K562 (cell line): ENCODE data around the gene SIRT3. TPM values are rescaled to one million over a fixed set of nuclear protein-coding genes. Genes with fewer than 3 reads are reported as not detected.

ENCODE experiments used
- ATAC-seq: fragments of 200-7000 bp; cut with Tn5 transposase; 3 replicates; pipeline ENCODE4 v1.9.1; 2020; ENCODE audit warnings: moderate library complexity
- BruUV-seq: library from RNA; stranded (reverse); fragments of 400-500 nt; replicated peaks from 2 replicates; lab custom pipeline; 2021; lab: Mats Ljungman, UMichigan
- CTCF ChIA-PET: fragments of 300-600 bp; formaldehyde crosslinking; extraction: SDS; loops from one replicate; lab custom pipeline; 2021; ENCODE audit warnings: low intra/inter-chr PET ratio; lab: Yijun Ruan, JAX
- POLR2A ChIA-PET: fragments of 300-600, 350-650 bp; sonication (Branson Sonifier 250); formaldehyde crosslinking; extraction: SDS; loops from one replicate; lab custom pipeline; 2021; ENCODE audit warnings: antibody characterized with exemption, inconsistent platforms; lab: Yijun Ruan, JAX
- DNase-seq, 4 experiments: peaks; one replicate each; pipeline versions ENCODE4 v3.0.0 to v3.0.0-alpha.2; 2011 to 2018; ENCODE audit warnings: low spot score in 3 of 4, mixed read lengths in 3 of 4; ENCODE audit errors: extremely low read depth in 1 of 4
- FAIRE-seq: peaks from 2 replicates; lab custom pipeline; 2011; peaks lifted over from hg19 to GRCh38; lab: Jason Lieb, UNC
- H2AFZ ChIP-seq: 2 replicates; pipeline ENCODE4 v1.6.0; 2011; ENCODE audit warnings: low read depth, low read length, control low read depth, inconsistent platforms
- H3K27ac ChIP-seq: fragments of 200-600 bp; 3 replicates; pipeline ENCODE4 v1.8.0; 2011; ENCODE audit warnings: low read depth, mild to moderate bottlenecking, control low read depth, inconsistent platforms, low read length, moderate library complexity, mixed read lengths; ENCODE audit errors: extremely low read depth
- H3K27me3 ChIP-seq, 2 experiments: fragments of 300-600 bp in 1 of 2; 2 replicates in 1 of 2; 3 replicates in 1 of 2; pipeline versions ENCODE4 v1.6.0 to v1.8.0; 2011; ENCODE audit warnings: inconsistent platforms in 2 of 2, low read length in 2 of 2, mild to moderate bottlenecking in 1 of 2, mixed read lengths in 1 of 2, moderate library complexity in 1 of 2; ENCODE audit not compliant: control insufficient read depth in 2 of 2, insufficient read depth in 2 of 2
- H3K36me3 ChIP-seq: fragments of 300-600 bp; 3 replicates; pipeline ENCODE4 v1.8.0; 2011; ENCODE audit warnings: mild to moderate bottlenecking, low read length, inconsistent platforms; ENCODE audit not compliant: control insufficient read depth, insufficient read depth
- H3K4me1 ChIP-seq, 2 experiments: fragments of 200-600 bp in 1 of 2; replicated peaks in 1 of 2; 2 replicates in 1 of 2; 3 replicates in 1 of 2; pipeline versions ENCODE4 v1.5.1 to v1.8.0; 2011; ENCODE audit warnings: inconsistent platforms in 2 of 2, low read length in 2 of 2, mild to moderate bottlenecking in 1 of 2, mixed read lengths in 1 of 2, moderate library complexity in 1 of 2; ENCODE audit not compliant: control insufficient read depth in 2 of 2, insufficient read depth in 2 of 2
- H3K4me2 ChIP-seq: 2 replicates; pipeline ENCODE4 v1.6.1; 2011; ENCODE audit warnings: low read length, control low read depth, inconsistent platforms, mixed read lengths; ENCODE audit not compliant: insufficient read depth
- H3K4me3 ChIP-seq: fragments of 200-600 bp; sonication (generic), shearing (Covaris generic); 2 replicates; pipeline ENCODE4 v1.5.1; 2016; ENCODE audit warnings: control low read depth, inconsistent platforms
- H3K79me2 ChIP-seq: fragments of 200-600 bp; 3 replicates; pipeline ENCODE4 v1.8.0; 2011; ENCODE audit warnings: low read length, inconsistent platforms; ENCODE audit not compliant: control insufficient read depth, insufficient read depth
- H3K9ac ChIP-seq, 2 experiments: 2 replicates each; pipeline versions ENCODE4 v1.6.0 to v1.6.1; 2011; ENCODE audit warnings: low read depth in 2 of 2, low read length in 2 of 2, control low read depth in 1 of 2, inconsistent platforms in 1 of 2, mild to moderate bottlenecking in 1 of 2, mixed read lengths in 1 of 2; ENCODE audit not compliant: insufficient read depth in 1 of 2
- H3K9me1 ChIP-seq: one replicate; pipeline ENCODE4 v1.6.0; 2011; ENCODE audit warnings: inconsistent platforms, mild to moderate bottlenecking, low read length, moderate library complexity; ENCODE audit not compliant: control insufficient read depth, insufficient read depth
- H3K9me3 ChIP-seq: replicated peaks from 2 replicates; pipeline ENCODE4 v1.5.1; 2011; ENCODE audit warnings: low read depth, low read length, inconsistent platforms; ENCODE audit not compliant: control insufficient read depth, insufficient read depth
- H4K20me1 ChIP-seq: replicated peaks from 2 replicates; pipeline ENCODE4 v1.6.1; 2011; ENCODE audit warnings: low read length, inconsistent platforms, mixed read lengths; ENCODE audit not compliant: control insufficient read depth, insufficient read depth
- ARID2 ChIP-seq: fragments of 450-650 bp; IDR thresholded peaks from 2 replicates; pipeline ENCODE4 v1.6.1; 2017; ENCODE audit warnings: antibody characterized with exemption, mild to moderate bottlenecking
- BCOR ChIP-seq: fragments of 450-650 bp; IDR thresholded peaks from 2 replicates; pipeline ENCODE4 v1.6.1; 2016
- CBFA2T3 ChIP-seq: fragments of 450-650 bp; IDR thresholded peaks from 2 replicates; pipeline ENCODE4 v1.6.1; 2017
- CEBPB ChIP-seq: fragments of 450-650 bp; IDR thresholded peaks from 2 replicates; pipeline ENCODE4 v1.6.1; 2016; ENCODE audit warnings: missing genetic modification characterization, missing compliant biosample characterization
- GTF2F1 ChIP-seq: IDR thresholded peaks from 2 replicates; pipeline ENCODE4 v1.6.1; 2011; ENCODE audit warnings: low read depth, low read length, improper control_type of control experiment
- NCOA1 ChIP-seq: fragments of 450-650 bp; IDR thresholded peaks from 2 replicates; pipeline ENCODE4 v1.6.1; 2016; ENCODE audit warnings: low read depth
- ZNF3 ChIP-seq: fragments of 250-450 bp; sonication (Bioruptor Pico); IDR thresholded peaks from 2 replicates; pipeline ENCODE4 v1.5.0; 2021; ENCODE audit warnings: mild to moderate bottlenecking, moderate library complexity
- ZNF444 ChIP-seq: fragments of 250-450 bp; sonication (Bioruptor Pico); IDR thresholded peaks from 2 replicates; pipeline ENCODE4 v1.4.0; 2020; ENCODE audit warnings: mild to moderate bottlenecking, moderate library complexity
- ZNF707 ChIP-seq: fragments of 250-450 bp; sonication (Bioruptor Pico); conservative IDR thresholded peaks from 2 replicates; pipeline ENCODE4 v1.8.0; 2022; ENCODE audit warnings: inconsistent platforms, mild to moderate bottlenecking, moderate library complexity
- WGBS: fragments of 100-300 bp; shearing (Covaris generic); methylation state at CpG from one replicate; pipeline ENCODE4 v1.1.6; 2016; ENCODE audit warnings: low coverage, mixed read lengths; ENCODE audit not compliant: insufficient coverage; ENCODE audit errors: missing lambda C conversion rate; 5-methylcytosine and 5-hydroxymethylcytosine counted together
- in situ Hi-C: fragments of 300-500 bp; cut with MboI; formaldehyde crosslinking; loops from 4 replicates; pipeline ENCODE4 v1.15.0; 2018; ENCODE audit warnings: inconsistent platforms, mixed read lengths
- intact Hi-C: fragments of 100-400 bp; cut with micrococcal nuclease; formaldehyde crosslinking; loops from 2 replicates; pipeline ENCODE4 v1.14.2; 2022
- polyA plus RNA-seq, 8 experiments: library from polyadenylated mRNA; depleted of rRNA in 4 of 8; stranded (reverse) in 5 of 8; unstranded in 3 of 8; fragments of >200 nt; fragmentation: Nextera tagmentation in 2 of 8; fragmentation: Illumina TruSeq in 1 of 8; extraction: Ambion mirVana in 2 of 8; extraction: Trizol in 1 of 8; gene quantifications; 2 replicates each; pipeline versions ENCODE4 v1.2.1 to v1.2.3, GENCODE V29; 2011 to 2014; ENCODE audit warnings: inconsistent platforms in 1 of 8, missing spikeins in 1 of 8
- total RNA-seq, 7 experiments: library from RNA; depleted of rRNA in 6 of 7; stranded (reverse); fragments of >200 nt in 6 of 7; fragmentation: Illumina TruSeq in 2 of 7; extraction: Trizol in 2 of 7; gene quantifications; 2 replicates each; pipeline versions ENCODE4 v1.2.1 to v1.2.3, GENCODE V29; 2011 to 2021; ENCODE audit warnings: low replicate concordance in 1 of 7
- TF ChIP-seq, protein P1 (sequence below): conservative IDR thresholded peaks from 2 replicates; pipeline ENCODE4 v1.6.1; 2011; ENCODE audit warnings: low read depth, mild to moderate bottlenecking, low read length; ENCODE audit not compliant: control insufficient read depth

Gene SIRT3
- total and polyA plus RNA-seq, 9 of the 15 experiments (the other 6 are each of a cell fraction or from before 2014, with no cell fraction given): 1.9 to 27.5 (median 14.5) TPM

DNA sequence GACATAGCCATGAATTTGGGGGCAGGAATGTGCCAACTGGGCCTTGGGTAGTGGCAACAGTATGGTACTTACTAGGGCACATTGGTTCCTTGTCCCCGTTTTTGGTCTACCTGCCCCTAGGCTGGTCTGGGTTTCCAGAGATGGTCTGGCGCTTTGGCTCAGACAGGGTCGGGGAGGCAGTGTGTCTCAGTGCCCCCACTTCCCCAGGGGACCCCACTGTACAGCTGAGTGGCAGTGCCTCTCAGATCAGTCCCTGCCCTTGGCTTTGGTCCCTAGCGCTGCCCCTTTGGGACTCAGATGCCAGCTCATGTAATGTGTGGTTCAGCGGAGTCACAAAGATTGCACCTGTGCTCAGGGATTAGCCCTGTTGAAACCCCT lies 25.4 kb downstream of the SIRT3 start:
- Histone ChIP-seq H3K4me2 (peak overlapping the region; percentile 92), H2AFZ (no peak overlapping the region), H3K27me3 (no peaks in the 10 kb centered on the region; a peak in 1 of 5 replicates), H3K9me3 (no peaks in the 10 kb centered on the region), H3K9ac (peak overlapping the region in 1 of 2 experiments; percentile 98; a peak in 2 of 4 replicates), H3K4me1 (peaks cover 20 to 42% of the 10 kb centered on the region in 2 experiments; a peak in 4 of 5 replicates), H4K20me1 (peaks cover 29% of the 10 kb centered on the region; the same call in 1 of the 2 replicates), H3K36me3 (peaks cover 75% of the 10 kb centered on the region), H3K9me1 (peaks cover 10% of the 10 kb centered on the region), H3K4me3 (no peak overlapping the region), H3K79me2 (peaks cover 51% of the 10 kb centered on the region), H3K27ac (no peak overlapping the region)
- ChIA-PET POLR2A (interaction anchor here (1.3 kb wide), 1 partner anchor 18 kb away, joined by 5 read pairs; no protein-coding TSS in a partner anchor), CTCF (no interaction called here)
- in situ Hi-C loops: loop anchor here (10.0 kb wide), 1 partner anchor 154 kb away; the partner anchor contains the start of gene B4GALNT4
- ATAC-seq (no peak), FAIRE-seq (no peak), DNase-seq (no peak)
- no peak for TF ChIP-seq BCOR
- no peak for TF ChIP-seq NCOA1
- TF ChIP-seq ARID2: no peak
- TF ChIP-seq, protein P1, sequence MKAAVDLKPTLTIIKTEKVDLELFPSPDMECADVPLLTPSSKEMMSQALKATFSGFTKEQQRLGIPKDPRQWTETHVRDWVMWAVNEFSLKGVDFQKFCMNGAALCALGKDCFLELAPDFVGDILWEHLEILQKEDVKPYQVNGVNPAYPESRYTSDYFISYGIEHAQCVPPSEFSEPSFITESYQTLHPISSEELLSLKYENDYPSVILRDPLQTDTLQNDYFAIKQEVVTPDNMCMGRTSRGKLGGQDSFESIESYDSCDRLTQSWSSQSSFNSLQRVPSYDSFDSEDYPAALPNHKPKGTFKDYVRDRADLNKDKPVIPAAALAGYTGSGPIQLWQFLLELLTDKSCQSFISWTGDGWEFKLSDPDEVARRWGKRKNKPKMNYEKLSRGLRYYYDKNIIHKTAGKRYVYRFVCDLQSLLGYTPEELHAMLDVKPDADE: no peak
- TF ChIP-seq CBFA2T3: no peak
- no peak for TF ChIP-seq GTF2F1
- TF ChIP-seq ZNF707: no peak
- no peak for TF ChIP-seq ZNF3
- TF ChIP-seq CEBPB (tag): no peak
- TF ChIP-seq ZNF444 (CRISPR knock-in tag): no peak
- 98% methylated on average over 5 of the region's 5 CpGs for WGBS
- no TSS peak for BruUV-seq
- intact Hi-C loops: no loop called here
